GM10248 (cell line): ENCODE data around the gene METTL8.

Source experiments
- CTCF ChIA-PET: fragments of 300-600 bp; sonication (Branson Sonifier 250); formaldehyde crosslinking; extraction: SDS; loops from one replicate; lab custom pipeline; 2021; ENCODE audit warnings: antibody characterized with exemption; lab: Yijun Ruan, JAX
- POLR2A ChIA-PET: fragments of 350-650 bp; sonication (Branson Sonifier 250); formaldehyde crosslinking; extraction: SDS; loops from one replicate; lab custom pipeline; 2020; ENCODE audit warnings: antibody characterized with exemption; lab: Yijun Ruan, JAX
- DNase-seq: peaks from one replicate; pipeline ENCODE4 v3.0.0; 2012; ENCODE audit errors: extremely low spot score
- TF ChIP-seq, protein P1 (sequence below): IDR thresholded peaks from 2 replicates; pipeline ENCODE4 v1.5.1; 2012; ENCODE audit warnings: mild to moderate bottlenecking, low read depth; ENCODE audit errors: extremely low read depth, missing control alignments, control extremely low read depth

The METTL8 gene

DNA sequence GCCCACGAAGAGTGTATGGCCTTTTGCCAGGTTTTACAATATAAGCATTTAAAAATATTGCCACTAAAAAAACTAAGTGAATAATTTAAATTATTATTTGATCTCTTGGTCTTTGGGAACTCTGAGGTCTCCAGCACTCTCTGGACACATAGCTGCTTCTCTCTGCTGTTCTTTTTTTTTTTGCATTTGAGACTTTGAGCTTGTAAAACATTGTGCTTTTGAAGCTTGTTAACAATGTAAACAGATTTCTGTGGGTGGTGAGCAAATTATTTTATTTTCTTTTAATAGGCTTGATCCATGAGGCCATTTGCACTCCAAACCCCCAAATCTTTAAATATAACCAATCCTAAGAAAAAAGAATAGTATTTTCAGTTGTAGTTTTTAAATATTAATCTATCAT is 42.2 kb upstream of the METTL8 start:
- CTCF ChIA-PET = interaction anchor here (0.9 to 1.7 kb wide), 3 partner anchors 12 to 547 kb away, joined by 3 to 4 read pairs (median 3); partner anchors contain the start of gene GORASP2
- TF ChIP-seq, protein P1, sequence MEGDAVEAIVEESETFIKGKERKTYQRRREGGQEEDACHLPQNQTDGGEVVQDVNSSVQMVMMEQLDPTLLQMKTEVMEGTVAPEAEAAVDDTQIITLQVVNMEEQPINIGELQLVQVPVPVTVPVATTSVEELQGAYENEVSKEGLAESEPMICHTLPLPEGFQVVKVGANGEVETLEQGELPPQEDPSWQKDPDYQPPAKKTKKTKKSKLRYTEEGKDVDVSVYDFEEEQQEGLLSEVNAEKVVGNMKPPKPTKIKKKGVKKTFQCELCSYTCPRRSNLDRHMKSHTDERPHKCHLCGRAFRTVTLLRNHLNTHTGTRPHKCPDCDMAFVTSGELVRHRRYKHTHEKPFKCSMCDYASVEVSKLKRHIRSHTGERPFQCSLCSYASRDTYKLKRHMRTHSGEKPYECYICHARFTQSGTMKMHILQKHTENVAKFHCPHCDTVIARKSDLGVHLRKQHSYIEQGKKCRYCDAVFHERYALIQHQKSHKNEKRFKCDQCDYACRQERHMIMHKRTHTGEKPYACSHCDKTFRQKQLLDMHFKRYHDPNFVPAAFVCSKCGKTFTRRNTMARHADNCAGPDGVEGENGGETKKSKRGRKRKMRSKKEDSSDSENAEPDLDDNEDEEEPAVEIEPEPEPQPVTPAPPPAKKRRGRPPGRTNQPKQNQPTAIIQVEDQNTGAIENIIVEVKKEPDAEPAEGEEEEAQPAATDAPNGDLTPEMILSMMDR = no peak
- no peak for DNase-seq
- POLR2A ChIA-PET = no interaction called here

DNA sequence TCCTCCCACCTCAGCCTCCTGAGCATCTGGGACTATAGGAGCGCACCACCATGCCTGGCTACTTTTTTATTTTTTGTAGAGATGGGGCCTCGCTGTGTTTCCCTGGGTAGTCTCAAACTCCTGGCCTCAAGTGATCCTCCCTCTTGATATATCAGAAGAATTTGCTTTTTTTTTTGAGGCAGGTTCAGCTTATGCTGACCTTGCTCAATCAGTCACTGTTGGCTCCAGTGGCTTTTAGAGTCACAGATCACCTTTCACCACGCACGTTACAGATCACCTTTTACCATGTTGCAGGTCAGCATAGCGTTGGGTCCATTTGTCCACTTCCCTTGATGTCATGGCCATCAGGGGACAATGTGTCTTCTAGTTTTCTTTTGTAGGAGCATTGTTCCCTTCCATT is 36.3 kb upstream of the METTL8 start:
- TF ChIP-seq, protein P1 = no peak
- DNase-seq = no peak
- CTCF ChIA-PET = no interaction called here
- POLR2A ChIA-PET = no interaction called here

DNA sequence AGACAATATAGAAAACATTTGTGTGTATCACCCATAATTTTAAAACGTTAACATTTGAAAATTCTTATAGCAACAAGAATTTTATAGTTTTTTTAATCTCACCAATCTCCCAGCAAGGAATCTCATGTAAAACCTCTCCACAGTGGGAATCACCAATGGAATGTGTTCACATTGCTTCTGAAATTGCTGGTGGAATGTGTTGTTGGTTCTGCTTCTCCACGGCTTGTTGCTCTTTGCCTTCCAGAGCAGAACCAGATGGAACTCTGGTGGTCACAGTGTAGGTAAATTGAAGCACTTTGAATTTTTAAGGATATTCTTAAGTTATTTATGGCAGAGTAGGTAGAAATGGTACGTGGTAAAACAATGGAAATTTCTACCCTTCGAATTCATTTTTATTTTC is 35.4 kb upstream of the METTL8 start:
- CTCF ChIA-PET = no interaction called here
- TF ChIP-seq, protein P1 = no peak
- DNase-seq = no peak
- POLR2A ChIA-PET = no interaction called here

DNA sequence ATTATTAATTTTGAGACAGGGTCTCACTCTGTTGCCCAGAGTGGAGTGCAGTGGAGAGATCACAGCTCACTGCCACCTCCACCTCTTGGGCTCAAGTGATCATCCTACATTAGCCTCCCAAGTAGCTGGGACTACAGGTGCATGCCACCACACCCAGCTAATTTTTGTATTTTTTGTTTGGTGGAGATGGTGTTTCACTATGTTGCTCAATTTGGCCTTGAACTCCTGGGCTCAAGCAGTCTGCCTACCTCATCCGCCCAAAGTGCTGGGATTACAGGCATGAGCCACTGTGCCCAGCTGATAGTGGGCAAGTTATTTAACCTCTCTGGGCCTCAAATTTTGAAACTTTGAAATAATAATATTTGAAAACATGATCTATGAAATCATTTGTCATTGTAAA is 26.7 kb upstream of the METTL8 start:
- TF ChIP-seq, protein P1 = no peak
- ChIA-PET POLR2A (no interaction called here), CTCF (interaction anchor here (1.8 kb wide), 1 partner anchor 11 kb away, joined by 4 read pairs; no protein-coding TSS in a partner anchor)
- no peak for DNase-seq

DNA sequence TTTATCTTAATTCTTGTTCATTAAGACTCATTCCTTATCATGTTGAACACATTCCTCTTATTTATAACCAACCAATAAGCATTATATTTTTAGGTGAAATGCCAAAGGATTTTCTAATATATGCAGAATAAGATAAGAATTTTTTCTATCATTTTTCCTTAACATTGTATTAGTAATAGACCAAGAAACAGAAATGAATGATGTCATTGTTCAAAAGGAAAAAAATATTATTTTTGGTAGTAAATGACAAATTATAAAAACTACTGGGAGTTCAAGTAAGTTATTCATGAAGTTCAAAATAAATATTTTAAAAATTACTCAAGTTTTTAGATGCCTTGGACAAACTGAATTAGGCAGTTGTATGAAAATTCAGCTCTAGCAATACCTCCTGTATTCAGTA is 25.7 kb upstream of the METTL8 start:
- ChIA-PET CTCF (interaction anchor here (1.0 to 1.8 kb wide), 4 partner anchors 10 to 22 kb away, joined by 3 to 5 read pairs (median 4); no protein-coding TSS in a partner anchor), POLR2A (no interaction called here)
- no peak for DNase-seq
- TF ChIP-seq, protein P1 = no peak

DNA sequence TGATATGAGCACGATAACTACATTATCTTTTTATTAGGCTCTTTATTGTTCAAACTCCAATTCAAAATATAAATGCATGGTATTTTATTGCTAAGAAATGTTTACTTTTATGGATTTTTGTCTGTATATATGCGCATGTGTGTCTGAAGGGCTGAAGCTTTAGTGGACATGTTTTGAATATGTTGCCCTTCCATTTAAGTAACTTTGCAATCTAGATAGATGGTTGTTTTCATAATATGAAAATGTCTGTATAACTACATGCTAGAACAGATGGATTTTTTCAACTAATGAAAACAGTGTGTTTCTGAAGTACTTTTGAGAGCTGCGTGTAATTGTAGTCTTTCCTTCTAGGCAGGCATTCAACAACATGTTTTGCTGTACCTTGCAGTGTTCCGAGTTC is 19.0 kb upstream of the METTL8 start:
- ChIA-PET POLR2A (no interaction called here), CTCF (interaction anchor here (1.4 kb wide), 1 partner anchor 10 kb away, joined by 3 read pairs; no protein-coding TSS in a partner anchor)
- TF ChIP-seq, protein P1 = no peak
- DNase-seq = no peak
